Hindlimb muscle (tissue), 1 donor: ENCODE results near the gene MAST4. TPM values are rescaled to one million over a fixed set of nuclear protein-coding genes. Genes with fewer than 3 reads are reported as not detected.

Experiments used
- DNase-seq: peaks from one replicate; pipeline ENCODE4 v3.0.0-alpha.2; 2013
- polyA plus RNA-seq: library from polyadenylated mRNA; unstranded; fragments of 120-200 nt; gene quantifications from one replicate; pipeline ENCODE4 v1.2.1, GENCODE V29; 2013; ENCODE audit not compliant: insufficient read length

The MAST4 gene
- polyA plus RNA-seq, 1 donor = 14.1 TPM

GRCh38 chr5:66923457-66923856, 327.3 kb downstream of the MAST4 start:
- no peak for DNase-seq

- DNase-seq = no peak
Measured at GRCh38 chr5:66923922-66924321, 327.7 kb downstream of the MAST4 start.

- DNase-seq = no peak
Measured at GRCh38 chr5:66927140-66927539, 330.9 kb downstream of the MAST4 start.

- no peak for DNase-seq
Measured at GRCh38 chr5:66929281-66929680, 333.1 kb downstream of the MAST4 start.

GRCh38 chr5:66929995-66930394, 333.8 kb downstream of the MAST4 start:
- DNase-seq = no peak

GRCh38 chr5:66931651-66932050, 335.5 kb downstream of the MAST4 start:
- no peak for DNase-seq

- DNase-seq = no peak
Measured at GRCh38 chr5:66932457-66932856, 336.3 kb downstream of the MAST4 start.

GRCh38 chr5:66933066-66933465, 336.9 kb downstream of the MAST4 start:
- DNase-seq = no peak

- no peak for DNase-seq
Measured at GRCh38 chr5:66939094-66939493, 342.9 kb downstream of the MAST4 start.

- no peak for DNase-seq
Measured at GRCh38 chr5:66945389-66946349, 349.5 kb downstream of the MAST4 start.

GRCh38 chr5:66947458-66947857, 351.3 kb downstream of the MAST4 start:
- DNase-seq = no peak

GRCh38 chr5:66949066-66949465, 352.9 kb downstream of the MAST4 start:
- no peak for DNase-seq

- DNase-seq = no peak
Measured at GRCh38 chr5:66952153-66952552, 356.0 kb downstream of the MAST4 start.

GRCh38 chr5:66956439-66956838, 360.2 kb downstream of the MAST4 start:
- no peak for DNase-seq

- DNase-seq = peak; percentile 80
Measured at GRCh38 chr5:66958201-66958979, 362.2 kb downstream of the MAST4 start.

GRCh38 chr5:66958980-66959641, 362.9 kb downstream of the MAST4 start:
- peak; percentile 34 for DNase-seq

- no peak for DNase-seq
Measured at GRCh38 chr5:66959653-66960052, 363.5 kb downstream of the MAST4 start.

GRCh38 chr5:66960369-66961137, 364.4 kb downstream of the MAST4 start:
- no peak for DNase-seq

- no peak for DNase-seq
Measured at GRCh38 chr5:66963559-66963971, 367.4 kb downstream of the MAST4 start.

GRCh38 chr5:66966439-66966838, 370.2 kb downstream of the MAST4 start:
- DNase-seq = no peak

- DNase-seq = no peak
Measured at GRCh38 chr5:66967102-66967501, 370.9 kb downstream of the MAST4 start.

- no peak for DNase-seq
Measured at GRCh38 chr5:66967826-66968262, 371.7 kb downstream of the MAST4 start.
